ENCODE measurements around the gene CCL23. TPM values are rescaled to one million over a fixed set of nuclear protein-coding genes. Genes with fewer than 3 reads are reported as not detected.

Gene CCL23
- total RNA-seq, 1 experiment from 2014 or later = not detected

DNA sequence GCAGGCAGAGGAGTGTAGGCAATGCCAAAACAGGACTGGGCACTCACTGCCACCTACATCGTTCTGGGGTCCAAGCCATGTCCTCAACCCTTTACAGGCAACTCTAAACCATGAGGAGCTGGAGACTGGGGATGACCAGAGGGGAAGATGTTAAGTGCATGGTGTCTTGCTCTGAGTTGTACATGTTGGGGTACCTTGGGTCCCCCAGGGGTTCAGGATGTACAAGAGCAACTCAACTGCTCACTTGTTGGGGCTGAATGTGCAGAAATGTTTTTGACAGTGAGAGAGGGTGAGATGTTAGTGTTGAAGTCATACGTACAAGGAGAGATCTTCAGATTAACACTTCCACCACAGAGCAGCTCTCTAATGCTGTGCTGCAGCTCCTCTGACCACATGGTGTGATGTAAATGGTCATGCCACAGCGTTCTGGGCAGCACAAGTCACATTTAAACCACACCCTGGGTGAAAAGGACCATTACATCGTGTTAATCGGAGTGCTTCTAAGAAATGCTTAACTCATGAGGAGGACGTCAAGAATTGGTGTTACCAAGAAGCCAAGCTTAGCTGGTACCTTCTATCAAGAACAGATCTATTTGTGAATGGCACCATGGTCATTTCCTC, 48.7 kb upstream of the CCL23 start:
- Mint-ChIP-seq H3K9me3 (no peaks in the 10 kb centered on the region; a peak in 2 of 5 replicates), H3K4me1 (peaks cover 0 to 3% of the 10 kb centered on the region in 2 experiments; a peak in 1 of 4 replicates), H3K36me3 (ENCODE audit: insufficient read depth in 1 of 3, low read depth in 3 of 3) (no peaks in the 10 kb centered on the region), H3K27ac (no peak overlapping the region), H3K4me3 (no peak overlapping the region), H3K27me3 (ENCODE audit: low read depth) (peaks cover under 1% of the 10 kb centered on the region)
- H2BK120ac ChIP-seq (ENCODE audit: low read depth, low read length, poor library complexity, severe bottlenecking) = no peak overlapping the region
- H2BK20ac ChIP-seq (ENCODE audit: low read depth, low read length, poor library complexity, severe bottlenecking) = no peak overlapping the region
- H3K4me1 ChIP-seq (ENCODE audit: insufficient read depth, low read length) = no peaks in the 10 kb centered on the region
- H2BK12ac ChIP-seq (ENCODE audit: insufficient read length, low read depth, low read length) = no peak overlapping the region
- no peak overlapping the region for H2AK5ac ChIP-seq (ENCODE audit: insufficient read length, low read length)
- H3K4ac ChIP-seq (ENCODE audit: low read depth, low read length) = no peak overlapping the region
- H4K8ac ChIP-seq (replicated peaks; ENCODE audit: insufficient read length, low read depth, low read length) = no peak overlapping the region
- H4K20me1 ChIP-seq (ENCODE audit: control insufficient read depth, insufficient read depth, insufficient read length) = no peaks in the 10 kb centered on the region
- no peak overlapping the region for H3K56ac ChIP-seq (ENCODE audit: insufficient read length, low read depth, low read length)
- H3K23ac ChIP-seq (ENCODE audit: insufficient read length, low read depth, low read length) = no peak overlapping the region
- H4K91ac ChIP-seq (ENCODE audit: insufficient read length, low read depth, low read length) = no peak overlapping the region
- H3T11ph ChIP-seq (ENCODE audit: low read length) = no peak overlapping the region
- no CpG with 5 or more reads among the region's 6 CpGs for WGBS (ENCODE audit: extremely low coverage, insufficient read length, low lambda C conversion rate)
- H4K5ac ChIP-seq (ENCODE audit: insufficient read length, low read depth, low read length) = no peak overlapping the region
- H3K9me3 ChIP-seq (ENCODE audit: control insufficient read depth, low read depth, low read length) = no peaks in the 10 kb centered on the region
- H3K79me1 ChIP-seq (ENCODE audit: insufficient read depth, low read depth, low read length, poor library complexity, severe bottlenecking) = no peaks in the 10 kb centered on the region
- no peak overlapping the region for H2BK15ac ChIP-seq (ENCODE audit: low read depth, low read length)
- H2BK5ac ChIP-seq (ENCODE audit: insufficient read length, low read length) = no peak overlapping the region
- no peak overlapping the region for H2AFZ ChIP-seq (ENCODE audit: low read length)
- no peak overlapping the region for H3K27ac ChIP-seq (ENCODE audit: insufficient read length, low read depth, low read length)
- no peak overlapping the region for H3K9ac ChIP-seq (ENCODE audit: extremely low read depth, insufficient read length, low read length)
- H3K4me2 ChIP-seq (ENCODE audit: insufficient read depth, insufficient read length, low read length) = no peak overlapping the region
- no peak overlapping the region for H3K18ac ChIP-seq (ENCODE audit: insufficient read length, low read depth, low read length)
- no peak overlapping the region for H3K14ac ChIP-seq (ENCODE audit: insufficient read depth, low read length)
- TF ChIP-seq, protein P1, sequence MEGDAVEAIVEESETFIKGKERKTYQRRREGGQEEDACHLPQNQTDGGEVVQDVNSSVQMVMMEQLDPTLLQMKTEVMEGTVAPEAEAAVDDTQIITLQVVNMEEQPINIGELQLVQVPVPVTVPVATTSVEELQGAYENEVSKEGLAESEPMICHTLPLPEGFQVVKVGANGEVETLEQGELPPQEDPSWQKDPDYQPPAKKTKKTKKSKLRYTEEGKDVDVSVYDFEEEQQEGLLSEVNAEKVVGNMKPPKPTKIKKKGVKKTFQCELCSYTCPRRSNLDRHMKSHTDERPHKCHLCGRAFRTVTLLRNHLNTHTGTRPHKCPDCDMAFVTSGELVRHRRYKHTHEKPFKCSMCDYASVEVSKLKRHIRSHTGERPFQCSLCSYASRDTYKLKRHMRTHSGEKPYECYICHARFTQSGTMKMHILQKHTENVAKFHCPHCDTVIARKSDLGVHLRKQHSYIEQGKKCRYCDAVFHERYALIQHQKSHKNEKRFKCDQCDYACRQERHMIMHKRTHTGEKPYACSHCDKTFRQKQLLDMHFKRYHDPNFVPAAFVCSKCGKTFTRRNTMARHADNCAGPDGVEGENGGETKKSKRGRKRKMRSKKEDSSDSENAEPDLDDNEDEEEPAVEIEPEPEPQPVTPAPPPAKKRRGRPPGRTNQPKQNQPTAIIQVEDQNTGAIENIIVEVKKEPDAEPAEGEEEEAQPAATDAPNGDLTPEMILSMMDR (conservative IDR thresholded peaks at IDR 0.05) = no peak
- no peaks in the 10 kb centered on the region for H3K23me2 ChIP-seq (ENCODE audit: insufficient read length, low read depth, low read length, poor library complexity, severe bottlenecking)
- H3K27me3 ChIP-seq (ENCODE audit: insufficient read depth, low read length) = no peaks in the 10 kb centered on the region
- no peak for DNase-seq
- no peaks in the 10 kb centered on the region for H3K79me2 ChIP-seq (ENCODE audit: insufficient read depth, low read length)
